ENCODE measurements around the gene IQCF5. TPM values are rescaled to one million over a fixed set of nuclear protein-coding genes. Genes with fewer than 3 reads are reported as not detected.

The IQCF5 gene
- total and polyA plus RNA-seq, 4 donors = not detected

DNA sequence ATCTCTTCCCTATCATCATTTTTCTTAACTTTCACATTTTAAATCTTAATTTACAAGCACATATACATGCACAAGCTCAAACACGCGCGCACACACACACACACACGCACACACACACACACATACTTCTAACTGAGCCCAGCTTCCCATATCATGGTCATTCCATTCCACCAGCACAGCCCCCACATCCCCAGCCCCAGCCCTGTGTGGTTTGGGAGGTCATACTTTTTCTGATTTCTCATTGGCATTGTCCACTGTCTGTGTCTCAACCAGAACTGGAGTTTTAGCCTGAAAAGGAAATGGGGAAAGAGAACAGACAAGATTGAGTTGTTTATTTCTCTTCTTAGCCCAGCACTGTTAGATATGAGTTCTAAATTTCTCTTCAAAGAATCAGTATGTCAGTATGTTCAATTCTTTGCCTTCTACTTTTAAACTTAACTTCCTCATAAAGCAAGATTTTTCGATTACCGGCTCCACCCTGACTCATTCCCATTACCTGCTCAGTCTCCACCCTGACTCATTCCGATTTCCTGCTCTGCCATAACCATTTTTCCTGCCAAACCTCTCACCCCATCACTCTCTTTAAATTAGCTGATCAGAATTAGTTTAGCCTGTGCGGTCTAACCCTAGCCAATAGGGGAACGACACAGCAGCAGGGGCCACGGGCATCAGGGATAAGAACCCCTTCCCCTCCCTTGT is 21.4 kb upstream of the IQCF5 start:
- no peaks in the 10 kb centered on the region for H3K4me1 ChIP-seq (ENCODE audit: control insufficient read depth in 5 of 5, insufficient read depth in 5 of 5, low read length in 5 of 5)
- no peaks in the 10 kb centered on the region for H3K36me3 ChIP-seq (ENCODE audit: control insufficient read depth in 4 of 4, insufficient read depth in 4 of 4, low read length in 4 of 4)
- no peak for ATAC-seq (ENCODE audit: insufficient read depth, low FRiP score)
- no peak overlapping the region for H3K27ac ChIP-seq (ENCODE audit: low read depth in 1 of 2, low read length in 1 of 2)
- no peak overlapping the region for H3K4me3 ChIP-seq
- H3K9ac ChIP-seq (ENCODE audit: insufficient read depth in 1 of 2, low read length in 2 of 2) = no peak overlapping the region
- 87 to 93% methylated on average over 10 of the region's 10 CpGs for WGBS, 2 donors
- H3K9me3 ChIP-seq (ENCODE audit: control insufficient read depth in 4 of 4, insufficient read depth in 3 of 4, low read length in 3 of 4) = no peaks in the 10 kb centered on the region
- H3K27me3 ChIP-seq (ENCODE audit: control insufficient read depth in 3 of 3, insufficient read depth in 3 of 3, low read length in 2 of 3) = no peaks in the 10 kb centered on the region
- peak in 1 of 3 donors; percentile 5 for DNase-seq
- TF ChIP-seq, protein P1, sequence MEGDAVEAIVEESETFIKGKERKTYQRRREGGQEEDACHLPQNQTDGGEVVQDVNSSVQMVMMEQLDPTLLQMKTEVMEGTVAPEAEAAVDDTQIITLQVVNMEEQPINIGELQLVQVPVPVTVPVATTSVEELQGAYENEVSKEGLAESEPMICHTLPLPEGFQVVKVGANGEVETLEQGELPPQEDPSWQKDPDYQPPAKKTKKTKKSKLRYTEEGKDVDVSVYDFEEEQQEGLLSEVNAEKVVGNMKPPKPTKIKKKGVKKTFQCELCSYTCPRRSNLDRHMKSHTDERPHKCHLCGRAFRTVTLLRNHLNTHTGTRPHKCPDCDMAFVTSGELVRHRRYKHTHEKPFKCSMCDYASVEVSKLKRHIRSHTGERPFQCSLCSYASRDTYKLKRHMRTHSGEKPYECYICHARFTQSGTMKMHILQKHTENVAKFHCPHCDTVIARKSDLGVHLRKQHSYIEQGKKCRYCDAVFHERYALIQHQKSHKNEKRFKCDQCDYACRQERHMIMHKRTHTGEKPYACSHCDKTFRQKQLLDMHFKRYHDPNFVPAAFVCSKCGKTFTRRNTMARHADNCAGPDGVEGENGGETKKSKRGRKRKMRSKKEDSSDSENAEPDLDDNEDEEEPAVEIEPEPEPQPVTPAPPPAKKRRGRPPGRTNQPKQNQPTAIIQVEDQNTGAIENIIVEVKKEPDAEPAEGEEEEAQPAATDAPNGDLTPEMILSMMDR (IDR thresholded peaks at IDR 0.05; ENCODE audit: control extremely low read depth, extremely low read depth) = no peak

DNA sequence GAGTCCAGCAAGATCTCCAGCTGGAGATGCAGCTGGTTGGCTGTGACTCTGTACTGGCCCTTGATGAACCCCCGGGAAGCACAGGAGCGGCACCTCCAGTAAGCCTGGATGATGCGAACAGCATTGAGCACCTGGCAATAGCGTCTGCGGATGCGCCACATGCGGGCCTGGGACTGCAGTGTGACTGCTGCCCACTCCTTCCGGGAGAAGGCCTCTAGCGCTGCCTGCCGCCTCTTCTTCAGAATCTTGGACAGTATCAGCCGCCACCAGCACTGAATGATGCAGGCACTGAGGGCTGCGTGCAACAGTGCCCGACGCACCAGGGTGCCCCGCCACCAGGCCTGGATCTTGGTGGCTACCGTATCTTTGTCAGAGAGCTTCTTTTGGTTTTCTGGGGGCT is 19.5 kb upstream of the IQCF5 start:
- no peaks in the 10 kb centered on the region for H3K27me3 ChIP-seq (ENCODE audit: control insufficient read depth in 3 of 3, insufficient read depth in 3 of 3, low read length in 2 of 3)
- H3K4me3 ChIP-seq = no peak overlapping the region
- DNase-seq = no peak
- no peaks in the 10 kb centered on the region for H3K4me1 ChIP-seq (ENCODE audit: control insufficient read depth in 5 of 5, insufficient read depth in 5 of 5, low read length in 5 of 5)
- H3K27ac ChIP-seq (ENCODE audit: low read depth in 1 of 2, low read length in 1 of 2) = no peak overlapping the region
- no peaks in the 10 kb centered on the region for H3K36me3 ChIP-seq (ENCODE audit: control insufficient read depth in 4 of 4, insufficient read depth in 4 of 4, low read length in 4 of 4)
- H3K9ac ChIP-seq (ENCODE audit: insufficient read depth in 1 of 2, low read length in 2 of 2) = no peak overlapping the region
- no peak for ATAC-seq (ENCODE audit: insufficient read depth, low FRiP score)
- WGBS, 2 donors = 96 to 98% methylated on average over 16 of the region's 16 CpGs
- TF ChIP-seq, protein P1 (IDR thresholded peaks at IDR 0.05; ENCODE audit: control extremely low read depth, extremely low read depth) = no peak
- no peaks in the 10 kb centered on the region for H3K9me3 ChIP-seq (ENCODE audit: control insufficient read depth in 4 of 4, insufficient read depth in 3 of 4, low read length in 3 of 4)

DNA sequence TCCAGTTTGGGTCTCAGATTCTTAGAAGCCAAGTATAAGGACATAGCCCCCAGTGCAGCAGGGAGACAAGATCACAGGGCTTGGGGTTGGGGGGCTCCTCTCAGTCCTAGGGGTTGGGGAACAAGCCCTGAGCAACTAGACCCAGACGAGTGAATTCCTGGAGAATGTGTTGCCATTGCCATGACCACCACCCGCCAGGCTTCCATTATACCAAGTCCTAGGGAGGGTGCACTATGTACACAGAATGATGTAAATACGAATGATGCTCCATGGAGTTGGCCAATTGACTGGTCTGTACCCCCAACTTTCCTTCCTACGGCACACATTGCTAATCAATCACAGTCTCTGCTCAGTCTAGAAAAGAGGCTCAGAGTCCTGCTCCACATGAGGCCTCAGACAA is 19.0 kb upstream of the IQCF5 start:
- DNase-seq = no peak

More for the DNA sequence above, 19.0 kb upstream of the IQCF5 start:
- no peak overlapping the region for H3K27ac ChIP-seq (ENCODE audit: low read depth in 1 of 2, low read length in 1 of 2)
- ATAC-seq (ENCODE audit: insufficient read depth, low FRiP score) = no peak
- no peaks in the 10 kb centered on the region for H3K4me1 ChIP-seq (ENCODE audit: control insufficient read depth in 5 of 5, insufficient read depth in 5 of 5, low read length in 5 of 5)
- no peak overlapping the region for H3K9ac ChIP-seq (ENCODE audit: insufficient read depth in 1 of 2, low read length in 2 of 2)
- H3K36me3 ChIP-seq (ENCODE audit: control insufficient read depth in 4 of 4, insufficient read depth in 4 of 4, low read length in 4 of 4) = no peaks in the 10 kb centered on the region
- no peak overlapping the region for H3K4me3 ChIP-seq
- TF ChIP-seq, protein P1 (IDR thresholded peaks at IDR 0.05; ENCODE audit: control extremely low read depth, extremely low read depth) = no peak
- no peaks in the 10 kb centered on the region for H3K9me3 ChIP-seq (ENCODE audit: control insufficient read depth in 4 of 4, insufficient read depth in 3 of 4, low read length in 3 of 4)
- WGBS, 2 donors = 89 to 93% methylated on average over 4 of the region's 4 CpGs
- H3K27me3 ChIP-seq (ENCODE audit: control insufficient read depth in 3 of 3, insufficient read depth in 3 of 3, low read length in 2 of 3) = no peaks in the 10 kb centered on the region
